ENCODE data around the gene GRAMD1B. TPM values are rescaled to one million over a fixed set of nuclear protein-coding genes. Genes with fewer than 3 reads are reported as not detected.

Gene GRAMD1B
- total and polyA plus RNA-seq, 12 donors = 7.3 to 41.0 (median 21.0) TPM

- intact Hi-C loops (cut with DNase I) = no loop called here
- Histone ChIP-seq H3K9me3 (no peaks in the 10 kb centered on the region), H3K4me1 (peaks cover 0 to 49% (median 23%) of the 10 kb centered on the region in 9 donors), H3K27me3 (no peaks in the 10 kb centered on the region), H3K27ac (no peak overlapping the region), H3K36me3 (no peaks in the 10 kb centered on the region), H3K4me3 (no peak overlapping the region)
- no peak for TF ChIP-seq CTCF (IDR thresholded peaks at IDR 0.05)
- DNase-seq (no peak), ATAC-seq (no peak)
- WGBS, 2 donors = 95 to 97% methylated on average over 4 of the region's 4 CpGs
These were observed 105.3 kb downstream of the GRAMD1B start for GRCh38 chr11:123535401-123535800.

- ATAC-seq (peak; percentile 66 to 87 (median 74)), DNase-seq (peak in 1 of 2 donors; percentile 58)
- no peak overlapping the region for H3K4me3 ChIP-seq
- no peaks in the 10 kb centered on the region for H3K9me3 ChIP-seq
- H3K4me1 ChIP-seq = peaks cover 0 to 41% (median 20%) of the 10 kb centered on the region in 9 donors
- H3K36me3 ChIP-seq = no peaks in the 10 kb centered on the region
- H3K27ac ChIP-seq = peak overlapping the region in 8 of 10 donors; percentile 3 to 48 (median 28)
- no peak for TF ChIP-seq CTCF (IDR thresholded peaks at IDR 0.05)
- 51 to 54% methylated on average over 2 of the region's 2 CpGs for WGBS, 2 donors
- intact Hi-C loops (cut with DNase I) = no loop called here
- H3K27me3 ChIP-seq = no peaks in the 10 kb centered on the region
These were observed 106.8 kb downstream of the GRAMD1B start for GRCh38 chr11:123536690-123537437.

- 89 to 92% methylated on average over 4 of the region's 4 CpGs for WGBS, 2 donors
- Histone ChIP-seq H3K36me3 (no peaks in the 10 kb centered on the region), H3K27me3 (no peaks in the 10 kb centered on the region), H3K4me1 (peaks cover 0 to 33% (median 12%) of the 10 kb centered on the region in 9 donors), H3K27ac (no peak overlapping the region), H3K9me3 (no peaks in the 10 kb centered on the region), H3K4me3 (no peak overlapping the region)
- DNase-seq (no peak), ATAC-seq (no peak)
- no peak for TF ChIP-seq CTCF (IDR thresholded peaks at IDR 0.05)
- intact Hi-C loops (cut with DNase I) = no loop called here
These were observed 107.7 kb downstream of the GRAMD1B start for GRCh38 chr11:123537726-123538125.

GRCh38 chr11:123543797-123544196 lies 113.7 kb downstream of the GRAMD1B start:
- H3K27ac ChIP-seq = peak overlapping the region in 4 of 10 donors; percentile 52 to 75 (median 69)
- 87 to 92% methylated on average over 4 of the region's 4 CpGs for WGBS, 2 donors
- H3K4me1 ChIP-seq = peaks cover 0 to 34% (median 19%) of the 10 kb centered on the region in 9 donors
- no peaks in the 10 kb centered on the region for H3K9me3 ChIP-seq
- H3K36me3 ChIP-seq = no peaks in the 10 kb centered on the region
- H3K27me3 ChIP-seq = no peaks in the 10 kb centered on the region
- DNase-seq (no peak), ATAC-seq (no peak)
- no peak overlapping the region for H3K4me3 ChIP-seq
- intact Hi-C loops (cut with DNase I) = no loop called here
- TF ChIP-seq CTCF (IDR thresholded peaks at IDR 0.05) = no peak

Data from heart right ventricle (tissue), 16 donors.